WTC11 (cell line): Measurements from ENCODE around the gene FAM177B. TPM values are rescaled to one million over a fixed set of nuclear protein-coding genes. Genes with fewer than 3 reads are reported as not detected.

Experiments used
- ATAC-seq: fragments of 200-7000 bp; cut with Tn5 transposase; 2 replicates; pipeline ENCODE4 v1.10.0; 2021; ENCODE audit warnings: mild to moderate bottlenecking, moderate library complexity
- CTCF ChIA-PET: fragments of 300-600 bp; sonication (Branson Sonifier 250); formaldehyde crosslinking; loops from one replicate; lab custom pipeline; 2021; ENCODE audit warnings: antibody characterized with exemption; lab: Charles Lee
- POLR2A ChIA-PET: fragments of 350-600 bp; sonication (Branson Sonifier 250); formaldehyde crosslinking; loops from one replicate; lab custom pipeline; 2021; ENCODE audit warnings: antibody characterized with exemption; lab: Charles Lee
- DNase-seq: peaks from one replicate; pipeline ENCODE4 v3.0.0; 2021; ENCODE audit warnings: low spot score
- H3K27ac Mint-ChIP-seq: 2 replicates; pipeline ENCODE4 v1.8.0; 2021; ENCODE audit warnings: mixed read lengths
- H3K27me3 Mint-ChIP-seq: 2 replicates; pipeline ENCODE4 v1.8.0; 2021; ENCODE audit warnings: low read depth, mild to moderate bottlenecking, moderate library complexity, mixed read lengths
- H3K36me3 Mint-ChIP-seq: 2 replicates; pipeline ENCODE4 v1.8.0; 2021; ENCODE audit warnings: mixed read lengths
- H3K4me1 Mint-ChIP-seq: 2 replicates; pipeline ENCODE4 v1.8.0; 2022; ENCODE audit warnings: mixed read lengths
- H3K4me3 Mint-ChIP-seq: 2 replicates; pipeline ENCODE4 v1.8.0; 2021; ENCODE audit warnings: mild to moderate bottlenecking, moderate library complexity, mixed read lengths
- H3K9me3 Mint-ChIP-seq: 2 replicates; pipeline ENCODE4 v1.8.0; 2021; ENCODE audit warnings: mixed read lengths
- ATF6 ChIP-seq: sonication (generic); formaldehyde crosslinking; IDR thresholded peaks from 2 replicates; pipeline ENCODE4 v1.8.1; 2023; ENCODE audit warnings: mild to moderate bottlenecking, missing genetic modification reagents
- CREB1 ChIP-seq: sonication (generic); formaldehyde crosslinking; IDR thresholded peaks from 2 replicates; pipeline ENCODE4 v1.8.0; 2023; ENCODE audit warnings: mild to moderate bottlenecking, missing genetic modification reagents
- IRF2 ChIP-seq: sonication (generic); formaldehyde crosslinking; IDR thresholded peaks from 2 replicates; pipeline ENCODE4 v1.8.0; 2022; ENCODE audit warnings: low read depth, missing genetic modification reagents, borderline replicate concordance
- JAZF1 ChIP-seq: fragments of 250-450 bp; sonication (Bioruptor Pico); IDR thresholded peaks from 2 replicates; pipeline ENCODE4 v1.9.0; 2021; ENCODE audit warnings: moderate library complexity, mild to moderate bottlenecking, inconsistent platforms
- MLX ChIP-seq: sonication (generic); formaldehyde crosslinking; IDR thresholded peaks from 2 replicates; pipeline ENCODE4 v1.8.1; 2023; ENCODE audit warnings: mild to moderate bottlenecking, missing genetic modification reagents, moderate library complexity
- NFATC4 ChIP-seq: fragments of 250-450 bp; sonication (Bioruptor Pico); IDR thresholded peaks from 2 replicates; pipeline ENCODE4 v1.9.0; 2021; ENCODE audit warnings: mild to moderate bottlenecking
- SMAD4 ChIP-seq: sonication (generic); formaldehyde crosslinking; IDR thresholded peaks from 2 replicates; pipeline ENCODE4 v1.8.0; 2022; ENCODE audit warnings: mild to moderate bottlenecking, missing genetic modification reagents
- ZNF138 ChIP-seq: sonication (generic); formaldehyde crosslinking; conservative IDR thresholded peaks from 2 replicates; pipeline ENCODE4 v1.8.1; 2022; ENCODE audit warnings: mild to moderate bottlenecking, moderate library complexity, missing genetic modification reagents
- total RNA-seq: library from RNA; stranded (reverse); gene quantifications from 3 replicates; pipeline ENCODE4 v1.2.3, GENCODE V29; 2021
- TF ChIP-seq, protein P1 (sequence below): sonication (generic); formaldehyde crosslinking; IDR thresholded peaks from 2 replicates; pipeline ENCODE4 v1.8.0; 2022; ENCODE audit warnings: mild to moderate bottlenecking, missing genetic modification reagents
- TF ChIP-seq, protein P2 (sequence below): sonication (generic); formaldehyde crosslinking; IDR thresholded peaks from 2 replicates; pipeline ENCODE4 v1.8.0; 2022; ENCODE audit warnings: mild to moderate bottlenecking, missing genetic modification reagents
- TF ChIP-seq, protein P3 (sequence below): sonication (generic); formaldehyde crosslinking; IDR thresholded peaks from 2 replicates; pipeline ENCODE4 v1.8.1; 2022; ENCODE audit warnings: low read depth, mild to moderate bottlenecking, moderate library complexity, missing genetic modification reagents, borderline replicate concordance
- TF ChIP-seq, protein P4 (sequence below): sonication (generic); formaldehyde crosslinking; IDR thresholded peaks from 2 replicates; pipeline ENCODE4 v1.8.1; 2023; ENCODE audit warnings: mild to moderate bottlenecking, missing genetic modification reagents, borderline replicate concordance

FAM177B gene
- total RNA-seq, 1 experiment from 2014 or later, result not detected

- H3K4me3 Mint-ChIP-seq, result no peak overlapping the region
- POLR2A ChIA-PET, result no interaction called here
- DNase-seq (no peak), ATAC-seq (no peak)
- H3K36me3 Mint-ChIP-seq, result no peaks in the 10 kb centered on the region
- no peak overlapping the region for H3K27ac Mint-ChIP-seq
- no peaks in the 10 kb centered on the region for H3K4me1 Mint-ChIP-seq
- peaks cover 6% of the 10 kb centered on the region; the same call in 1 of the 2 replicates for H3K27me3 Mint-ChIP-seq
- TF ChIP-seq, protein P1, sequence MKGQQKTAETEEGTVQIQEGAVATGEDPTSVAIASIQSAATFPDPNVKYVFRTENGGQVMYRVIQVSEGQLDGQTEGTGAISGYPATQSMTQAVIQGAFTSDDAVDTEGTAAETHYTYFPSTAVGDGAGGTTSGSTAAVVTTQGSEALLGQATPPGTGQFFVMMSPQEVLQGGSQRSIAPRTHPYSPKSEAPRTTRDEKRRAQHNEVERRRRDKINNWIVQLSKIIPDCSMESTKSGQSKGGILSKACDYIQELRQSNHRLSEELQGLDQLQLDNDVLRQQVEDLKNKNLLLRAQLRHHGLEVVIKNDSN, result no peak
- TF ChIP-seq SMAD4 (CRISPR knock-in tag) (no peak), IRF2 (CRISPR knock-in tag) (no peak), MLX (CRISPR knock-in tag) (no peak)
- TF ChIP-seq, protein P2, sequence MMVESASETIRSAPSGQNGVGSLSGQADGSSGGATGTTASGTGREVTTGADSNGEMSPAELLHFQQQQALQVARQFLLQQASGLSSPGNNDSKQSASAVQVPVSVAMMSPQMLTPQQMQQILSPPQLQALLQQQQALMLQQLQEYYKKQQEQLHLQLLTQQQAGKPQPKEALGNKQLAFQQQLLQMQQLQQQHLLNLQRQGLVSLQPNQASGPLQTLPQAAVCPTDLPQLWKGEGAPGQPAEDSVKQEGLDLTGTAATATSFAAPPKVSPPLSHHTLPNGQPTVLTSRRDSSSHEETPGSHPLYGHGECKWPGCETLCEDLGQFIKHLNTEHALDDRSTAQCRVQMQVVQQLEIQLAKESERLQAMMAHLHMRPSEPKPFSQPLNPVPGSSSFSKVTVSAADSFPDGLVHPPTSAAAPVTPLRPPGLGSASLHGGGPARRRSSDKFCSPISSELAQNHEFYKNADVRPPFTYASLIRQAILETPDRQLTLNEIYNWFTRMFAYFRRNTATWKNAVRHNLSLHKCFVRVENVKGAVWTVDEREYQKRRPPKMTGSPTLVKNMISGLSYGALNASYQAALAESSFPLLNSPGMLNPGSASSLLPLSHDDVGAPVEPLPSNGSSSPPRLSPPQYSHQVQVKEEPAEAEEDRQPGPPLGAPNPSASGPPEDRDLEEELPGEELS (CRISPR knock-in tag), result no peak
- TF ChIP-seq, protein P3, sequence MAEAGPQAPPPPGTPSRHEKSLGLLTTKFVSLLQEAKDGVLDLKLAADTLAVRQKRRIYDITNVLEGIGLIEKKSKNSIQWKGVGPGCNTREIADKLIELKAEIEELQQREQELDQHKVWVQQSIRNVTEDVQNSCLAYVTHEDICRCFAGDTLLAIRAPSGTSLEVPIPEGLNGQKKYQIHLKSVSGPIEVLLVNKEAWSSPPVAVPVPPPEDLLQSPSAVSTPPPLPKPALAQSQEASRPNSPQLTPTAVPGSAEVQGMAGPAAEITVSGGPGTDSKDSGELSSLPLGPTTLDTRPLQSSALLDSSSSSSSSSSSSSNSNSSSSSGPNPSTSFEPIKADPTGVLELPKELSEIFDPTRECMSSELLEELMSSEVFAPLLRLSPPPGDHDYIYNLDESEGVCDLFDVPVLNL, result no peak
- CTCF ChIA-PET, result no interaction called here
- H3K9me3 Mint-ChIP-seq, result no peaks in the 10 kb centered on the region
Observed at GRCh38 chr1:222777977-222778376, 41.0 kb downstream of the FAM177B start.

DNA sequence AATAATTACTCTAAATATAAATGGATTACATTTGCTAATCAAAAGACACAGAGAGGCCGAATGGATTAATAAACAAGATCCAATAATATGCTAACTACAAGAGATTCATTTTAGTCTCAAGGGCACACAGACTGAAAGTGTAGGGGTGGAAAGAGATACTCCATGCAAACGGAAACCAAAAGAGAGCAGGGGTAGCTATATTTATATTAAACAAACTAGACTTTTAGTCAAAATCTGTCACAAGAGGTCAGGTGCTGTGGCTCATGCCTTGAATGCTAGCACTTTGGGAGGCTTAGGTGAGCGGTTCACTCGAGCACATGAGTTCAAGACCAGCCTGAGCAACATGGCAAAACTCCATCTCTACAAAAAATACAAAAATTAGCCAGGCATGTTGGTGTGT is 44.2 kb downstream of the FAM177B start:
- CTCF ChIA-PET, result no interaction called here
- TF ChIP-seq, protein P3, result no peak
- Mint-ChIP-seq H3K4me1 (no peaks in the 10 kb centered on the region), H3K4me3 (no peak overlapping the region), H3K27ac (no peak overlapping the region), H3K9me3 (no peaks in the 10 kb centered on the region), H3K27me3 (peaks cover 21% of the 10 kb centered on the region), H3K36me3 (no peaks in the 10 kb centered on the region)
- DNase-seq, result no peak
- no peak for ATAC-seq
- POLR2A ChIA-PET, result no interaction called here

- Mint-ChIP-seq H3K9me3 (no peaks in the 10 kb centered on the region), H3K4me3 (no peak overlapping the region), H3K27me3 (peaks cover 29% of the 10 kb centered on the region), H3K27ac (no peak overlapping the region), H3K4me1 (no peaks in the 10 kb centered on the region), H3K36me3 (no peaks in the 10 kb centered on the region)
- POLR2A ChIA-PET, result no interaction called here
- no peak for DNase-seq
- TF ChIP-seq NFATC4 (CRISPR knock-in tag) (no peak), ZNF138 (no peak), JAZF1 (CRISPR knock-in tag) (no peak), CREB1 (CRISPR knock-in tag) (no peak), IRF2 (CRISPR knock-in tag) (no peak), ATF6 (no peak)
- TF ChIP-seq, protein P4, sequence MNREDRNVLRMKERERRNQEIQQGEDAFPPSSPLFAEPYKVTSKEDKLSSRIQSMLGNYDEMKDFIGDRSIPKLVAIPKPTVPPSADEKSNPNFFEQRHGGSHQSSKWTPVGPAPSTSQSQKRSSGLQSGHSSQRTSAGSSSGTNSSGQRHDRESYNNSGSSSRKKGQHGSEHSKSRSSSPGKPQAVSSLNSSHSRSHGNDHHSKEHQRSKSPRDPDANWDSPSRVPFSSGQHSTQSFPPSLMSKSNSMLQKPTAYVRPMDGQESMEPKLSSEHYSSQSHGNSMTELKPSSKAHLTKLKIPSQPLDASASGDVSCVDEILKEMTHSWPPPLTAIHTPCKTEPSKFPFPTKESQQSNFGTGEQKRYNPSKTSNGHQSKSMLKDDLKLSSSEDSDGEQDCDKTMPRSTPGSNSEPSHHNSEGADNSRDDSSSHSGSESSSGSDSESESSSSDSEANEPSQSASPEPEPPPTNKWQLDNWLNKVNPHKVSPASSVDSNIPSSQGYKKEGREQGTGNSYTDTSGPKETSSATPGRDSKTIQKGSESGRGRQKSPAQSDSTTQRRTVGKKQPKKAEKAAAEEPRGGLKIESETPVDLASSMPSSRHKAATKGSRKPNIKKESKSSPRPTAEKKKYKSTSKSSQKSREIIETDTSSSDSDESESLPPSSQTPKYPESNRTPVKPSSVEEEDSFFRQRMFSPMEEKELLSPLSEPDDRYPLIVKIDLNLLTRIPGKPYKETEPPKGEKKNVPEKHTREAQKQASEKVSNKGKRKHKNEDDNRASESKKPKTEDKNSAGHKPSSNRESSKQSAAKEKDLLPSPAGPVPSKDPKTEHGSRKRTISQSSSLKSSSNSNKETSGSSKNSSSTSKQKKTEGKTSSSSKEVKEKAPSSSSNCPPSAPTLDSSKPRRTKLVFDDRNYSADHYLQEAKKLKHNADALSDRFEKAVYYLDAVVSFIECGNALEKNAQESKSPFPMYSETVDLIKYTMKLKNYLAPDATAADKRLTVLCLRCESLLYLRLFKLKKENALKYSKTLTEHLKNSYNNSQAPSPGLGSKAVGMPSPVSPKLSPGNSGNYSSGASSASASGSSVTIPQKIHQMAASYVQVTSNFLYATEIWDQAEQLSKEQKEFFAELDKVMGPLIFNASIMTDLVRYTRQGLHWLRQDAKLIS (CRISPR knock-in tag), result no peak
- CTCF ChIA-PET, result no interaction called here
- no peak for ATAC-seq
Observed at GRCh38 chr1:222783051-222783450, 46.0 kb downstream of the FAM177B start.
